CD8-positive, alpha-beta memory T cell (primary cell): ENCODE data around the gene ARL4A. TPM values are rescaled to one million over a fixed set of nuclear protein-coding genes. Genes with fewer than 3 reads are reported as not detected.
"Not testable (repeated sequence)": the region's sequence is repeated elsewhere in the genome, so short reads cannot be mapped to it uniquely, and the experiment has no call there.

Experiments
- CTCF ChIA-PET: fragments of 350-600 bp; sonication (Branson Sonifier 250); formaldehyde crosslinking; loops from one replicate; lab custom pipeline; 2021; ENCODE audit warnings: antibody characterized with exemption; lab: Charles Lee
- POLR2A ChIA-PET: fragments of 350-600 bp; sonication (Branson Sonifier 250); formaldehyde crosslinking; loops from one replicate; lab custom pipeline; 2021; ENCODE audit warnings: antibody characterized with exemption; lab: Charles Lee
- DNase-seq, 5 donors: peaks; one replicate each; pipeline versions ENCODE4 v3.0.0 to v3.0.0-alpha.2; 2020 to 2022; ENCODE audit warnings: mixed read lengths in 1 of 5
- H3K27ac ChIP-seq: one replicate; pipeline ENCODE4 v1.7.0; 2013; ENCODE audit warnings: low read depth, mild to moderate bottlenecking, low read length, moderate library complexity
- H3K27me3 ChIP-seq: 2 replicates; pipeline ENCODE4 v1.7.0; 2013; ENCODE audit warnings: low read length, mild to moderate bottlenecking; ENCODE audit not compliant: insufficient read depth, poor library complexity, severe bottlenecking
- H3K36me3 ChIP-seq: 2 replicates; pipeline ENCODE4 v1.7.0; 2013; ENCODE audit warnings: mild to moderate bottlenecking, low read length, moderate library complexity; ENCODE audit not compliant: insufficient read depth
- H3K4me1 ChIP-seq: 2 replicates; pipeline ENCODE4 v1.7.0; 2013; ENCODE audit warnings: mild to moderate bottlenecking, low read length, moderate library complexity; ENCODE audit not compliant: insufficient read depth
- H3K4me3 ChIP-seq: 2 replicates; pipeline ENCODE4 v1.7.0; 2013; ENCODE audit warnings: mild to moderate bottlenecking, low read length
- H3K9me3 ChIP-seq: 2 replicates; pipeline ENCODE4 v1.7.0; 2013; ENCODE audit warnings: mild to moderate bottlenecking, low read length
- H3K27ac Mint-ChIP-seq, 8 donors: one replicate each; pipeline ENCODE4 v1.8.0; 2020 to 2021; ENCODE audit warnings: mixed read lengths in 8 of 8, mild to moderate bottlenecking in 6 of 8, inconsistent platforms in 3 of 8, moderate library complexity in 3 of 8
- H3K27me3 Mint-ChIP-seq, 2 donors: one replicate each; pipeline ENCODE4 v1.8.0; 2020 to 2021; ENCODE audit warnings: mixed read lengths in 2 of 2, mild to moderate bottlenecking in 1 of 2, moderate library complexity in 1 of 2
- H3K36me3 Mint-ChIP-seq, 3 donors: one replicate each; pipeline ENCODE4 v1.8.0; 2020 to 2021; ENCODE audit warnings: mixed read lengths in 3 of 3, inconsistent platforms in 1 of 3, mild to moderate bottlenecking in 1 of 3
- H3K4me1 Mint-ChIP-seq, 3 donors: one replicate each; pipeline ENCODE4 v1.8.0; 2020 to 2021; ENCODE audit warnings: mixed read lengths in 3 of 3, inconsistent platforms in 1 of 3, mild to moderate bottlenecking in 1 of 3
- H3K4me3 Mint-ChIP-seq, 7 donors: one replicate each; pipeline ENCODE4 v1.8.0; 2020 to 2021; ENCODE audit warnings: mixed read lengths in 7 of 7, mild to moderate bottlenecking in 6 of 7, moderate library complexity in 4 of 7, inconsistent platforms in 2 of 7
- H3K9me3 Mint-ChIP-seq, 5 donors: one replicate each; pipeline ENCODE4 v1.8.0; 2020 to 2022; ENCODE audit warnings: mixed read lengths in 5 of 5, mild to moderate bottlenecking in 3 of 5, moderate library complexity in 2 of 5, inconsistent platforms in 1 of 5
- polyA plus RNA-seq: library from polyadenylated mRNA; unstranded; fragments of 300-500 nt; fragmentation: Illumina TruSeq; gene quantifications from one replicate; pipeline ENCODE4 v1.2.3, GENCODE V29; 2021
- total RNA-seq, 2 experiments: library from RNA; stranded (reverse); gene quantifications; one replicate each; pipeline ENCODE4 v1.2.3, GENCODE V29; 2021

ARL4A gene
- total and polyA plus RNA-seq, 3 experiments from 2014 or later: 10.6 to 50.3 (median 11.6) TPM

DNA sequence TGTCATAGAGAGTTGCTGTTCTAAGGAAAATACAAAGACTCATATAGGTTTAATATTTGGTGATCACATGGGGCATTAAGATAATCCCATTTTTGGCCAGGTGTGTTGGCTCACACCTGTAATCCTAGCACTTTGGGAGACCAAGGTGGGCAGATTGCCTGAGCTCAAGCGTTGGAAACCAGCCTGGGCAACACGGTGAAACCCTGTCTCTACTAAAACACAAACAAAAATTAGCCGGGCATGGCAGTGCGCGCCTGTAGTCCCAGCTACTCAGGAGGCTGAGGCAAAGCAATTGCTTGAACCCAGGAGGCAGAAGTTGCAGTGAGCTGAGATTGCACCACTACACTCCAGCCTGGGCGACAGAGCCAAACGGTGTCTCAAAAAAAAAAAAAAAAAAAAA, 14.0 kb upstream of the ARL4A start:
- H3K4me3 Mint-ChIP-seq, DNase-seq, H3K4me1 ChIP-seq, H3K27ac Mint-ChIP-seq, H3K27ac ChIP-seq, H3K4me3 ChIP-seq, H3K9me3 Mint-ChIP-seq, H3K9me3 ChIP-seq, H3K36me3 Mint-ChIP-seq, H3K27me3 ChIP-seq, H3K27me3 Mint-ChIP-seq, POLR2A ChIA-PET, H3K36me3 ChIP-seq: not testable (repeated sequence)
- CTCF ChIA-PET: interaction anchor here (0.7 to 3.4 kb wide), 2 partner anchors 12 to 582 kb away, joined by 3 to 23 read pairs; no protein-coding TSS in a partner anchor
- H3K4me1 Mint-ChIP-seq: peaks cover 10 to 15% (median 14%) of the 10 kb centered on the region in 3 donors

DNA sequence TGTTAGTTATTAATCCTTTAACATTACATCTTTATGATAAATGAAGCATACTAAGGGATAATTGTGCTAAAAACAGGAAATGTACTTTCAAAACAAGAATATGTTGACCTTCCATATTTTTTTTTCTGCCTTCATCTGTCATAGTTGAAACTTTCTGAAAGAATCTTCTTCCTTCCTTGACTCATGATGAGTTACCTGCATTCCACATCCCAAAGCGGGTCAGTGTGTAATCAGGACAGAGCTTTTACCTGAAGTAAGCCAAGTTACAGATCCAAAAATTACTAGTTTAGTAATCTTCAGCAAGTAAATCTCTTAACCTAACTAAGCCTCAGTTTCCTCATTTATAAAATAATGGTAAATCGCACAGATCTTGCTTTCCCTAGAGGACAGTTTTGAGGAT, 13.4 kb upstream of the ARL4A start:
- no peak for DNase-seq
- no peak overlapping the region for H3K27ac ChIP-seq
- Mint-ChIP-seq H3K36me3 (no peaks in the 10 kb centered on the region), H3K9me3 (no peaks in the 10 kb centered on the region), H3K4me1 (peaks cover 10 to 15% (median 14%) of the 10 kb centered on the region in 3 donors), H3K27ac (no peak overlapping the region), H3K4me3 (no peak overlapping the region), H3K27me3 (peaks cover 0 to 3% of the 10 kb centered on the region in 2 donors)
- no peaks in the 10 kb centered on the region for H3K36me3 ChIP-seq
- H3K4me3 ChIP-seq: no peak overlapping the region
- H3K4me1 ChIP-seq: no peaks in the 10 kb centered on the region
- POLR2A ChIA-PET: no interaction called here
- no peaks in the 10 kb centered on the region for H3K27me3 ChIP-seq
- H3K9me3 ChIP-seq: no peaks in the 10 kb centered on the region
- CTCF ChIA-PET: interaction anchor here (1.2 to 3.4 kb wide), 3 partner anchors 11 to 593 kb away, joined by 3 to 23 read pairs (median 4); no protein-coding TSS in a partner anchor

GRCh38 chr7:12674861-12675260, 12.6 kb upstream of the ARL4A start:
- H3K4me3 Mint-ChIP-seq: peak overlapping the region in 1 of 7 donors; percentile 12
- DNase-seq: peak in 4 of 5 donors; percentile 42 to 63 (median 50)
- peaks cover 0 to 3% of the 10 kb centered on the region in 2 donors for H3K27me3 Mint-ChIP-seq

DNA sequence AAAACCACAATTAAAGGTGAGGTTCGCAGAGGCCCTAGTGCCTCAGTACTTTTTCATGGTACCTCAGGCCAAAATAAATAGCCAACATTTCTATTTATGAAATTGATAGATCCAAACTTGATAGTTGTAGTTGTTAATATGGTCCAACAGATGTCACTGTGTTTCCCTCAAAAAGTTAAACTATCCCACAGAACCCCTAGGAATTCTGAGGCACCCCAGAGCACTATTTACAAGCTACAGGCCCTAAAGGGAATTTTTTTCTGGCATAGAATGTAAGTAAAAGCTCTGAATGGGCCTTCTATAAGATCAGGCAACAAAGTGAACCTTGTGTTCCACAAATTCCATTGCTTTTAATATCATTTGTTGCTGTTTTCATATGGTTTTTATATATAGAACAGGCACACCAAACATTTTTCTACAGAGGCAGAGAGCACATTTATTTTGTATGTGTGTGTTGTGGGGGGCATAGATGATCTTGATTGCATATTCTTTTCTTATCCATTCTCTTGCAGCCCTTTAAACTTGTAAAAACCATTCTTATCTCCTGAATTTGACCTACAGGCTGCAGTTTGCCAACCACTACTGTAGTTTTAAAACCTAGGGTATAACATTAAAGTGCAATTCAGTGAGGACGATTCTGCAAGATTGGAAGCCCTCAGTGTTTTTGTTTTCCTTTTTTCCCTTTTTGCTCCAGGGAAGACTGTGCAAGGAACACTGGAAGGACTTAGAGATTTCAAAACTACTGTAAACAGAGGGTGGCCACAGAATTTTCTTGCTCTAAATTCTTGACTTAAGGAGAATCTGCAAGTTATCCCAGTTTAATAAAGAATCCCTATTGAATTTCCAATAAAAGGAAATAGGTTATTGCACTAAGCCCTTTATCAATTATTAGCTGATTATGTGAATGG, 3.5 kb upstream of the ARL4A start:
- CTCF ChIA-PET: interaction anchor here (1.2 to 4.3 kb wide), 3 partner anchors 9 to 581 kb away, joined by 3 to 25 read pairs (median 23); no protein-coding TSS in a partner anchor
- Mint-ChIP-seq H3K4me1 (peaks cover 18 to 27% (median 22%) of the 10 kb centered on the region in 3 donors), H3K9me3 (peaks cover 0 to 3% (median 0%) of the 10 kb centered on the region in 5 donors), H3K27ac (peak overlapping the region; percentile 18 to 98 (median 78)), H3K27me3 (no peaks in the 10 kb centered on the region), H3K36me3 (peaks cover 0 to 10% (median 0%) of the 10 kb centered on the region in 3 donors), H3K4me3 (peak overlapping the region in 1 of 7 donors; percentile 9)
- Histone ChIP-seq H3K4me1 (peaks cover 7% of the 10 kb centered on the region), H3K4me3 (no peak overlapping the region), H3K27me3 (no peaks in the 10 kb centered on the region), H3K36me3 (no peaks in the 10 kb centered on the region), H3K27ac (no peak overlapping the region), H3K9me3 (no peaks in the 10 kb centered on the region)
- no peak for DNase-seq
- POLR2A ChIA-PET: no interaction called here

More at GRCh38 chr7:12674861-12675260, 12.6 kb upstream of the ARL4A start:
- Histone ChIP-seq H3K4me1 (no peaks in the 10 kb centered on the region), H3K4me3 (no peak overlapping the region), H3K9me3 (no peaks in the 10 kb centered on the region), H3K36me3 (no peaks in the 10 kb centered on the region), H3K27ac (no peak overlapping the region), H3K27me3 (no peaks in the 10 kb centered on the region)
- H3K4me1 Mint-ChIP-seq: peaks cover 10 to 15% (median 14%) of the 10 kb centered on the region in 3 donors
- H3K9me3 Mint-ChIP-seq: no peaks in the 10 kb centered on the region
- H3K36me3 Mint-ChIP-seq: no peaks in the 10 kb centered on the region
- POLR2A ChIA-PET: no interaction called here
- CTCF ChIA-PET: interaction anchor here (1.0 to 3.4 kb wide), 6 partner anchors 11 to 592 kb away, joined by 3 to 23 read pairs (median 4); no protein-coding TSS in a partner anchor
- H3K27ac Mint-ChIP-seq: peak overlapping the region in 7 of 8 donors; percentile 0 to 84 (median 73)

DNA sequence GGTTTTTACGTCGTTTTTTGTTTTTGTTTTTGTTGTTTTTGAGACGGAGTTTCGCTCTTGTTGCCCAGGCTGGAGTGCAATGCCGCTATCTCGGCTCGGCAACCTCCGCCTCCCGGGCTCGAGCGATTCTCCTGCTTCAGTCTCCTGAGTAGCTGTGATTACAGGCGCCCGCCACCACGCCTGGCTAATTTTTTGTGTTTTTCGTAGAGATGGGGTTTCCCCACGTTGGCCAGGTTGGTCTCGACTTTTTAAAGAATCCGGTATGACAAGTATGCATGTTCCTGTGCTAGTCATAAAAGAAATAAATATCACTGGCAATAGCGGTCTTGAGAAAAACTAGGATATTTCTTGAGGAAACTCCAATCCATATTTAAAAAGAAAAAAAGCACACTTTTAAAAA, 2.7 kb upstream of the ARL4A start:
- Mint-ChIP-seq H3K4me1 (peaks cover 19 to 34% (median 30%) of the 10 kb centered on the region in 3 donors), H3K36me3 (peaks cover 0 to 10% (median 0%) of the 10 kb centered on the region in 3 donors), H3K4me3 (peak overlapping the region in 1 of 7 donors; percentile 7), H3K27me3 (no peaks in the 10 kb centered on the region), H3K27ac (peak overlapping the region in 7 of 8 donors; percentile 20 to 99 (median 96)), H3K9me3 (peaks cover 0 to 3% (median 0%) of the 10 kb centered on the region in 5 donors)
- CTCF ChIA-PET: interaction anchor here (1.2 to 4.3 kb wide), 3 partner anchors 9 to 581 kb away, joined by 3 to 25 read pairs (median 23); no protein-coding TSS in a partner anchor
- Histone ChIP-seq H3K36me3 (no peaks in the 10 kb centered on the region), H3K27me3 (no peaks in the 10 kb centered on the region), H3K4me1 (peaks cover 7% of the 10 kb centered on the region), H3K27ac (no peak overlapping the region), H3K4me3 (no peak overlapping the region), H3K9me3 (no peaks in the 10 kb centered on the region)
- DNase-seq: no peak
- POLR2A ChIA-PET: no interaction called here

DNA sequence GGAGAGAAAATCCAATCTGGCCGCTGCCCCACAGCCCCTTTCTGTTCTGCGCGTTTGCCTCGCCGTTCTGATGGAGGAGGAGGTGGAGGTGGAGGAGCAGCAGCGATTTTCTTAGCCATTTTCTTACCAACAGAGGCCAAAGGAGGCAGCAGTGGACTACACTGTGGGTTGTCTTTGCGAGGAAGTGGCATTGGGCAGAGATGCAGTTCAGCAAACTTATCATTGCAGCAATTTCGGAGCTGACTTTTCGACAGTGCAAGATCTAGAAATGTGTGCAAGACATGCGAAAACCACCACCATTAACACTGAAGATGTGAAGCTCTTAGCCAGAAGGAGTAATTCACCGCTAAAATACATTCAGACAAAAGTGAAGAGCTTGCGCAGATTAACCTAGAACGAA, 1.9 kb upstream of the ARL4A start:
- ChIA-PET CTCF (interaction anchor here (0.7 to 4.3 kb wide), 17 partner anchors 10 to 590 kb away, joined by 3 to 26 read pairs (median 4); no protein-coding TSS in a partner anchor), POLR2A (no interaction called here)
- Histone ChIP-seq H3K4me3 (no peak overlapping the region), H3K27me3 (no peaks in the 10 kb centered on the region), H3K9me3 (no peaks in the 10 kb centered on the region), H3K36me3 (no peaks in the 10 kb centered on the region), H3K27ac (peak overlapping the region; percentile 97), H3K4me1 (peaks cover 7% of the 10 kb centered on the region)
- Mint-ChIP-seq H3K36me3 (peaks cover 0 to 10% (median 0%) of the 10 kb centered on the region in 3 donors), H3K4me1 (peaks cover 19 to 43% (median 33%) of the 10 kb centered on the region in 3 donors), H3K4me3 (peak overlapping the region; percentile 69 to 99 (median 95)), H3K27ac (peak overlapping the region; percentile 96 to 99 (median 98)), H3K9me3 (peaks cover 0 to 3% (median 0%) of the 10 kb centered on the region in 5 donors), H3K27me3 (no peaks in the 10 kb centered on the region)
- peak in 4 of 5 donors; percentile 19 to 57 (median 42) for DNase-seq

- ChIA-PET CTCF (interaction anchor here (0.6 to 4.3 kb wide), 32 partner anchors 9 to 1747 kb away, joined by 3 to 26 read pairs (median 3); a partner anchor contains a TSS), POLR2A (interaction anchor here (0.6 to 1.3 kb wide), 4 partner anchors 32 to 51 kb away, joined by 3 to 6 read pairs (median 4); no protein-coding TSS in a partner anchor)
- Mint-ChIP-seq H3K27ac (peak overlapping the region; percentile 98 to 99 (median 98)), H3K4me1 (peaks cover 19 to 47% (median 33%) of the 10 kb centered on the region in 3 donors), H3K27me3 (no peaks in the 10 kb centered on the region), H3K9me3 (peaks cover 0 to 3% (median 0%) of the 10 kb centered on the region in 5 donors), H3K4me3 (peak overlapping the region; percentile 94 to 99 (median 96)), H3K36me3 (peaks cover 0 to 10% (median 0%) of the 10 kb centered on the region in 3 donors)
- H3K4me3 ChIP-seq: peak overlapping the region; percentile 75
- H3K4me1 ChIP-seq: peaks cover 7% of the 10 kb centered on the region
- H3K9me3 ChIP-seq: no peaks in the 10 kb centered on the region
- no peaks in the 10 kb centered on the region for H3K36me3 ChIP-seq
- DNase-seq: peak; percentile 94 to 99 (median 98)
- no peaks in the 10 kb centered on the region for H3K27me3 ChIP-seq
- peak overlapping the region; percentile 97 for H3K27ac ChIP-seq
Measured at GRCh38 chr7:12686234-12686890, 1.1 kb upstream of the ARL4A start.
